ENCODE data around the gene CFAP61. TPM values are rescaled to one million over a fixed set of nuclear protein-coding genes. Genes with fewer than 3 reads are reported as not detected.

CFAP61 gene
- total RNA-seq, 1 experiment from 2014 or later = 0.61 TPM

DNA sequence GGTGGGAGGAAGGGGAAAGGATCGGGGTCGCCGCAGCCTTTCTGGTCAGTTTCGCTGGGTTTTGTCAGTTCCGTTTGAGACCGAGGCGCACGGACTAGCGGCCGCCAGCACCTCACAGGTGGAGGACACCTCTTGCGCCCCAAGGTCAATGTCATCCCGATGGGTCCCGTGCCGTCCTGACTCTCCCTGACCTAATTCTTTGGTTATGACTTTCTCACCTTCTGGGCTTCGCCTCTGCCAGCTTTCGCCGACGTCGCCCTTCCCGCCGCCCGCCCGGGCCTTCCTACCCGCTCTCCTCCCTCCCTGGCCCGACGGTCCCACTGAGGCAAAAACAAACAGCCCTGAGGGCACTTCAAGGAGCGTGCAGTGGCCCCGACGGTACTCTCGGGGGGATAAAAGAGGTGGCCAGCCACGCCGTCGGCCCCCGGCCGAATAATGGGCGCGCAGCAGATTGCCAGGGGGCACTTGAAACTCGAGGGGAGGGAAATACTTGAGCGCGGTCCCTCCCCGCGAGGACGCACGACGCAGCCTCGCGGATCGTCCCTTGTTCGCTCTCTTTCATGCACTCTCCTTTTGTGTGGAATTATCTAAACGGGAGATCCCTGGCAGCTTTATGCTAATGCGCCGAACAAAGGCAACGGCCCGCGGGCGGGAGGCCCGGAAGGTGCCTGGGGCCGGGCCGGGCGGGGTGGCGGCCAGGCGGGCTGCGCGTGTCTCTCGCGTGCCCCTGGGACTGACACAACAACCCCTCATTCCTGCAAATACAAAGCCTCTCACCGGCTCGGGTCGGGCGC lies 311.7 kb downstream of the CFAP61 start:
- H3K27me3 Mint-ChIP-seq (ENCODE audit: low read depth) = peaks cover 83% of the 10 kb centered on the region
- peak overlapping the region; percentile 76 for H3K4me3 Mint-ChIP-seq
- peaks cover 31% of the 10 kb centered on the region for H3K4me1 Mint-ChIP-seq
- peak; percentile 70 for DNase-seq (ENCODE audit: low spot score)
- ChIA-PET POLR2A (no interaction called here), CTCF (no interaction called here)
- peak; percentile 3 for ATAC-seq
- no peaks in the 10 kb centered on the region for H3K9me3 Mint-ChIP-seq
- no peak overlapping the region for H3K27ac Mint-ChIP-seq
- no peaks in the 10 kb centered on the region for H3K36me3 Mint-ChIP-seq
- no peak for TF ChIP-seq TEAD4 (CRISPR knock-in tag; IDR thresholded peaks at IDR 0.05)
- no peak for TF ChIP-seq RELA (CRISPR knock-in tag; IDR thresholded peaks at IDR 0.05; ENCODE audit: borderline replicate concordance)
- TF ChIP-seq, protein P1, sequence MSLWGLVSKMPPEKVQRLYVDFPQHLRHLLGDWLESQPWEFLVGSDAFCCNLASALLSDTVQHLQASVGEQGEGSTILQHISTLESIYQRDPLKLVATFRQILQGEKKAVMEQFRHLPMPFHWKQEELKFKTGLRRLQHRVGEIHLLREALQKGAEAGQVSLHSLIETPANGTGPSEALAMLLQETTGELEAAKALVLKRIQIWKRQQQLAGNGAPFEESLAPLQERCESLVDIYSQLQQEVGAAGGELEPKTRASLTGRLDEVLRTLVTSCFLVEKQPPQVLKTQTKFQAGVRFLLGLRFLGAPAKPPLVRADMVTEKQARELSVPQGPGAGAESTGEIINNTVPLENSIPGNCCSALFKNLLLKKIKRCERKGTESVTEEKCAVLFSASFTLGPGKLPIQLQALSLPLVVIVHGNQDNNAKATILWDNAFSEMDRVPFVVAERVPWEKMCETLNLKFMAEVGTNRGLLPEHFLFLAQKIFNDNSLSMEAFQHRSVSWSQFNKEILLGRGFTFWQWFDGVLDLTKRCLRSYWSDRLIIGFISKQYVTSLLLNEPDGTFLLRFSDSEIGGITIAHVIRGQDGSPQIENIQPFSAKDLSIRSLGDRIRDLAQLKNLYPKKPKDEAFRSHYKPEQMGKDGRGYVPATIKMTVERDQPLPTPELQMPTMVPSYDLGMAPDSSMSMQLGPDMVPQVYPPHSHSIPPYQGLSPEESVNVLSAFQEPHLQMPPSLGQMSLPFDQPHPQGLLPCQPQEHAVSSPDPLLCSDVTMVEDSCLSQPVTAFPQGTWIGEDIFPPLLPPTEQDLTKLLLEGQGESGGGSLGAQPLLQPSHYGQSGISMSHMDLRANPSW (CRISPR knock-in tag; conservative IDR thresholded peaks at IDR 0.05; ENCODE audit: low read depth) = no peak
- TF ChIP-seq ZNF671 (CRISPR knock-in tag; IDR thresholded peaks at IDR 0.05) = no peak
- TF ChIP-seq NR1H2 (CRISPR knock-in tag; IDR thresholded peaks at IDR 0.05) = no peak
- 0 out of 2 replicates have a peak, but pooled peaks have one; percentile 59 for TF ChIP-seq CREM (CRISPR knock-in tag; IDR thresholded peaks at IDR 0.05)
- no peak for TF ChIP-seq JAZF1 (CRISPR knock-in tag; IDR thresholded peaks at IDR 0.05)
- TF ChIP-seq, protein P2, sequence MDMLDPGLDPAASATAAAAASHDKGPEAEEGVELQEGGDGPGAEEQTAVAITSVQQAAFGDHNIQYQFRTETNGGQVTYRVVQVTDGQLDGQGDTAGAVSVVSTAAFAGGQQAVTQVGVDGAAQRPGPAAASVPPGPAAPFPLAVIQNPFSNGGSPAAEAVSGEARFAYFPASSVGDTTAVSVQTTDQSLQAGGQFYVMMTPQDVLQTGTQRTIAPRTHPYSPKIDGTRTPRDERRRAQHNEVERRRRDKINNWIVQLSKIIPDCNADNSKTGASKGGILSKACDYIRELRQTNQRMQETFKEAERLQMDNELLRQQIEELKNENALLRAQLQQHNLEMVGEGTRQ (CRISPR knock-in tag; IDR thresholded peaks at IDR 0.05) = no peak
- no peak for TF ChIP-seq TP53 (CRISPR knock-in tag; IDR thresholded peaks at IDR 0.05)
- TF ChIP-seq PRRX2 (CRISPR knock-in tag; IDR thresholded peaks at IDR 0.05) = no peak
- no peak for TF ChIP-seq ZNF416 (CRISPR knock-in tag; IDR thresholded peaks at IDR 0.05)
- TF ChIP-seq, protein P3, sequence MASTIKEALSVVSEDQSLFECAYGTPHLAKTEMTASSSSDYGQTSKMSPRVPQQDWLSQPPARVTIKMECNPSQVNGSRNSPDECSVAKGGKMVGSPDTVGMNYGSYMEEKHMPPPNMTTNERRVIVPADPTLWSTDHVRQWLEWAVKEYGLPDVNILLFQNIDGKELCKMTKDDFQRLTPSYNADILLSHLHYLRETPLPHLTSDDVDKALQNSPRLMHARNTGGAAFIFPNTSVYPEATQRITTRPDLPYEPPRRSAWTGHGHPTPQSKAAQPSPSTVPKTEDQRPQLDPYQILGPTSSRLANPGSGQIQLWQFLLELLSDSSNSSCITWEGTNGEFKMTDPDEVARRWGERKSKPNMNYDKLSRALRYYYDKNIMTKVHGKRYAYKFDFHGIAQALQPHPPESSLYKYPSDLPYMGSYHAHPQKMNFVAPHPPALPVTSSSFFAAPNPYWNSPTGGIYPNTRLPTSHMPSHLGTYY (CRISPR knock-in tag; IDR thresholded peaks at IDR 0.05) = no peak
- TF ChIP-seq, protein P4, sequence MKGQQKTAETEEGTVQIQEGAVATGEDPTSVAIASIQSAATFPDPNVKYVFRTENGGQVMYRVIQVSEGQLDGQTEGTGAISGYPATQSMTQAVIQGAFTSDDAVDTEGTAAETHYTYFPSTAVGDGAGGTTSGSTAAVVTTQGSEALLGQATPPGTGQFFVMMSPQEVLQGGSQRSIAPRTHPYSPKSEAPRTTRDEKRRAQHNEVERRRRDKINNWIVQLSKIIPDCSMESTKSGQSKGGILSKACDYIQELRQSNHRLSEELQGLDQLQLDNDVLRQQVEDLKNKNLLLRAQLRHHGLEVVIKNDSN (CRISPR knock-in tag; IDR thresholded peaks at IDR 0.05) = no peak
- TF ChIP-seq, protein P5, sequence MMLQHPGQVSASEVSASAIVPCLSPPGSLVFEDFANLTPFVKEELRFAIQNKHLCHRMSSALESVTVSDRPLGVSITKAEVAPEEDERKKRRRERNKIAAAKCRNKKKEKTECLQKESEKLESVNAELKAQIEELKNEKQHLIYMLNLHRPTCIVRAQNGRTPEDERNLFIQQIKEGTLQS (CRISPR knock-in tag; conservative IDR thresholded peaks at IDR 0.05) = no peak
- TF ChIP-seq SOX15 (CRISPR knock-in tag; IDR thresholded peaks at IDR 0.05) = no peak
- 0 out of 2 replicates have a peak, but pooled peaks have one; percentile 53 for TF ChIP-seq JUN (CRISPR knock-in tag; IDR thresholded peaks at IDR 0.05)
- TF ChIP-seq, protein P6, sequence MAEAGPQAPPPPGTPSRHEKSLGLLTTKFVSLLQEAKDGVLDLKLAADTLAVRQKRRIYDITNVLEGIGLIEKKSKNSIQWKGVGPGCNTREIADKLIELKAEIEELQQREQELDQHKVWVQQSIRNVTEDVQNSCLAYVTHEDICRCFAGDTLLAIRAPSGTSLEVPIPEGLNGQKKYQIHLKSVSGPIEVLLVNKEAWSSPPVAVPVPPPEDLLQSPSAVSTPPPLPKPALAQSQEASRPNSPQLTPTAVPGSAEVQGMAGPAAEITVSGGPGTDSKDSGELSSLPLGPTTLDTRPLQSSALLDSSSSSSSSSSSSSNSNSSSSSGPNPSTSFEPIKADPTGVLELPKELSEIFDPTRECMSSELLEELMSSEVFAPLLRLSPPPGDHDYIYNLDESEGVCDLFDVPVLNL (CRISPR knock-in tag; IDR thresholded peaks at IDR 0.05; ENCODE audit: borderline replicate concordance, low read depth) = no peak
- TF ChIP-seq, protein P7, sequence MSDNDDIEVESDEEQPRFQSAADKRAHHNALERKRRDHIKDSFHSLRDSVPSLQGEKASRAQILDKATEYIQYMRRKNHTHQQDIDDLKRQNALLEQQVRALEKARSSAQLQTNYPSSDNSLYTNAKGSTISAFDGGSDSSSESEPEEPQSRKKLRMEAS (CRISPR knock-in tag; IDR thresholded peaks at IDR 0.05) = peak; percentile 72; the same call in 1 of the 2 replicates
- TF ChIP-seq EMX1 (CRISPR knock-in tag; IDR thresholded peaks at IDR 0.05) = no peak
- no peak for TF ChIP-seq FOXP1 (CRISPR knock-in tag; IDR thresholded peaks at IDR 0.05; ENCODE audit: borderline replicate concordance)
- no peak for TF ChIP-seq CREB1 (CRISPR knock-in tag; IDR thresholded peaks at IDR 0.05)
- 0 out of 2 replicates have a peak, but pooled peaks have one; percentile 26 for TF ChIP-seq ZNF232 (CRISPR knock-in tag; IDR thresholded peaks at IDR 0.05)
- TF ChIP-seq NR3C1 (CRISPR knock-in tag; conservative IDR thresholded peaks at IDR 0.05; ENCODE audit: low read depth) = no peak
- TF ChIP-seq, protein P8, sequence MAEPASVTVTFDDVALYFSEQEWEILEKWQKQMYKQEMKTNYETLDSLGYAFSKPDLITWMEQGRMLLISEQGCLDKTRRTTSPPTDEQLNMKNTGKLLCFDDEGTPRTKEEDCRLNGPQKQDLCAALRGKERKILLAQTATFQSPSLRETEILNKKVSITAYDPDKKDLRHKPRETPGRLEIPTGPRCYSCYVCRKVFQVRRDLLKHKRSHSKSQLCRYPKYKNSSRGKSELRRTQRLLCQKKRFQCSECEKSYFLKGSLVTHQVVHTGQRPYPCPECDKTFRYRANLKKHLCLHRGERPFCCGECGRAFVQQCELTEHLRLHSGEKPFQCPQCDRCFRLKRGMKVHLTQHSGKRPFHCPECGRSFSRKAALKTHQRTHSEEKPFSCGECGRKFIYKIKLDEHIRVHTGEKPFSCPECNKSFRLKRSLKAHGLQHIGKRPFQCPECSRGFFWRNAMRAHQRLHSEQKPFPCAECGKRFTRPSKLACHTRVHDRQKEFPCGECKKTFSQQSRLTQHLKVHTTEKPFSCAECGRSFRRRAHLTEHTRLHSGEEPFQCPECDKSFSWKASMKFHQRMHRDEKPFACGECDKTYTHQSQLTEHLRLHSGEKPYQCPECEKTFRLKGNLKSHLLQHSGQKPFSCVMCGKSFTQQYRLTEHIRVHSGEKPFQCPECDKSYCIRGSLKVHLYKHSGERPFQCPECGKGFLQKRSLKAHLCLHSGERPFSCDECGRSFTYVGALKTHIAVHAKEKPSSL (CRISPR knock-in tag; conservative IDR thresholded peaks at IDR 0.05) = no peak
- TF ChIP-seq, protein P9, sequence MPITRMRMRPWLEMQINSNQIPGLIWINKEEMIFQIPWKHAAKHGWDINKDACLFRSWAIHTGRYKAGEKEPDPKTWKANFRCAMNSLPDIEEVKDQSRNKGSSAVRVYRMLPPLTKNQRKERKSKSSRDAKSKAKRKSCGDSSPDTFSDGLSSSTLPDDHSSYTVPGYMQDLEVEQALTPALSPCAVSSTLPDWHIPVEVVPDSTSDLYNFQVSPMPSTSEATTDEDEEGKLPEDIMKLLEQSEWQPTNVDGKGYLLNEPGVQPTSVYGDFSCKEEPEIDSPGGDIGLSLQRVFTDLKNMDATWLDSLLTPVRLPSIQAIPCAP (CRISPR knock-in tag; IDR thresholded peaks at IDR 0.05) = peak; percentile 64; the same call in 1 of the 2 replicates
- TF ChIP-seq, protein P10, sequence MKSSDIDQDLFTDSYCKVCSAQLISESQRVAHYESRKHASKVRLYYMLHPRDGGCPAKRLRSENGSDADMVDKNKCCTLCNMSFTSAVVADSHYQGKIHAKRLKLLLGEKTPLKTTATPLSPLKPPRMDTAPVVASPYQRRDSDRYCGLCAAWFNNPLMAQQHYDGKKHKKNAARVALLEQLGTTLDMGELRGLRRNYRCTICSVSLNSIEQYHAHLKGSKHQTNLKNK (CRISPR knock-in tag; IDR thresholded peaks at IDR 0.05) = no peak
- TF ChIP-seq ZNF121 (CRISPR knock-in tag; IDR thresholded peaks at IDR 0.05) = no peak
